NCI-H2107 treated with DMSO at 0.1 percent for 48 hours (cell line): ENCODE results near the gene CINP.
A peak's percentile ranks its signal among the peaks of the same experiment; 100 is the strongest.

Experiments used
- DNase-seq: peaks from one replicate; lab custom pipeline; 2025; ENCODE audit not compliant: unreplicated experiment; lab: John Stamatoyannopoulos, UW

The CINP gene

DNA sequence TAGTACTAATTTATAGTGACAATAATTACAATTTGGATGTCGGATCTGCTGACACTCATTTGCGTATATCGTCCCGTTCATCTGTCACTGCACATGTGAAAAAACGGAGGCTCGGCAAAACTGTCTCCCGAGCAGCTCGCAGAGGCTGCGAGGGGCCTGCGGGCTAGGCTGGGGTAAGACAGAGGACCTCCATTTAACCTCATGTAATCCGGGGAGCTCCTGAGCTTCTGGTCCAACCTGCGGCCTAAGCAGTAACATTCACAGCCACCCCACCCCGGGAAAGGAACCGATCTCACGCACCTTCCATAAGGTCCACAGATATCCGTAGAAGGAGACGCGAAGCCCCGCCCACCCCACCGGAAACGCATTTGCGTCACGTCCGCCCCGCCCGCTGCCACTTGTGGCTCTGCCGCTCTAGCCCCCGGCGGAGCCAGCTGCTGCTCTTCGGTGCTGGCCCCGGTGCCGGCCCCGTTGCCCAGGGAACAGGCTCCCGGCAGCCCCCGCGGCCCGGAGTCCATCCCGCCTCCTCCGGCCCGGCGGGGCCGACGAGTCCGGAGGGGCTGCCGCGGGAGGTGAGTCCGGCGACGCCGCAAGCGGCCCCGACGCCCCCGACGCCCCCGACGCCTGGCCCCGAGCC lies at the start of gene CINP, which contains the start of gene TECPR2:
Gene CINP (minus strand): TSS at position 346 of the 637 bp plus-strand sequence. CDS start 39 bp downstream, at position 307.
Gene TECPR2 (plus strand): TSS at position 397 of the 637 bp plus-strand sequence. CDS start 13,781 bp downstream, outside the sequence.
- DNase-seq, result peak; percentile 97

- DNase-seq, result no peak
These were observed 46.0 kb upstream of the CINP start for GRCh38 chr14:102408724-102409123.

DNA sequence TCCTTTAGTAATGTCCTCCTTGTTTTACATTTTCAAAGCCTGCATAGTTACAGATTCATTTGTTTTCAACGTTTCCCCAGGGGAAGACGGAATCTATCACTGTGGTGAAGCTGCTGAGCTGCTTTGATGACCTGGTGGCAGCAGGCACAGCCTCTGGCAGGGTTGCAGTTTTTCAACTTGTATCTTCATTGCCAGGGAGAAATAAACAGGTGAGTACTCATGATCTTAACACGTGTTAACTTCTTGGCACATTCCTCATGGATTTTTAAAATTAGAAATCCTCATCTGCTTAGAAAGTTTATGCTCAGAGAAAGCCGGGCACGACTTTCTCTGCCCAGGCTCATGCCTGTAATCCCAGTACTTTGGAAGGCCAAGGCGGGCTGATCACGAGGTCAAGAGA lies 44.6 kb upstream of the CINP start:
- no peak for DNase-seq

DNA sequence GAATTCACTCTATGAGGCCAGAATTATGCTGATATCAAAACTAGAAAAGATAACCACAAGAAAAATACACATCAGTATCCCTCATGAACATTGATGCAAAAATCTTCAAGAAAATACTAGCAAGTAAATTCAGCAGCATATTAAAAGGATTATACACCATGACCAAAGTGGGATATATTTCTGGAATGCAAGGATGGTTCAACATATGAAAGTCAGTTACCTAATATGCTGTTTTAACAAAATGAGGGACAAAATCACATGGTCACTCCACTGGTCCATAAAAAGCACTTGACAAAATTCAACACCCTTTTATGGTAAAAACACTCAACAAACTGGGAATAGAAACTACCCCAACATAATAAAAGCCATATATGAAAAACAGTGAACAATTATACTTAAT lies 40.3 kb upstream of the CINP start:
- DNase-seq, result no peak

DNA sequence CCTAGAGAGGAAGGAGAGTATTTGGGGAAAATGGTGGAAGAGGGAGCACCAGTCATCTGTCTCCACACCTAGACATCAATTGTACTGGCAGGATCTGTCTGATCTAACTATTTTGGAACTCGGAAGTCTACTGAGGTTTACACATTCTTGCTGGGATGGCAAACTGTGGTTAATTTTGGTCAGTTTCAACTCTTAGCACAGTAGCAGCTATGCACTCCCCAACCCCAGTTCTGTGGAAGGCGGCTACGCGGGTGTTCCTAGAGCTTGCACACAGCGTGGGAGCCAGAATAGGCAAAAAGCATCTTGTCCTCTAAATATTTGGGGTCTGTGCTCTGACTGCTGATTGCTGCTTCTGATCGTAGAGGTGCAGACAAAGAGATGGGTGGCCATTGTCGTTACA lies 33.8 kb upstream of the CINP start:
- no peak for DNase-seq

GRCh38 chr14:102394717-102395375 lies 32.2 kb upstream of the CINP start:
- DNase-seq, result no peak

GRCh38 chr14:102392506-102392905 lies 29.8 kb upstream of the CINP start:
- DNase-seq, result no peak

DNA sequence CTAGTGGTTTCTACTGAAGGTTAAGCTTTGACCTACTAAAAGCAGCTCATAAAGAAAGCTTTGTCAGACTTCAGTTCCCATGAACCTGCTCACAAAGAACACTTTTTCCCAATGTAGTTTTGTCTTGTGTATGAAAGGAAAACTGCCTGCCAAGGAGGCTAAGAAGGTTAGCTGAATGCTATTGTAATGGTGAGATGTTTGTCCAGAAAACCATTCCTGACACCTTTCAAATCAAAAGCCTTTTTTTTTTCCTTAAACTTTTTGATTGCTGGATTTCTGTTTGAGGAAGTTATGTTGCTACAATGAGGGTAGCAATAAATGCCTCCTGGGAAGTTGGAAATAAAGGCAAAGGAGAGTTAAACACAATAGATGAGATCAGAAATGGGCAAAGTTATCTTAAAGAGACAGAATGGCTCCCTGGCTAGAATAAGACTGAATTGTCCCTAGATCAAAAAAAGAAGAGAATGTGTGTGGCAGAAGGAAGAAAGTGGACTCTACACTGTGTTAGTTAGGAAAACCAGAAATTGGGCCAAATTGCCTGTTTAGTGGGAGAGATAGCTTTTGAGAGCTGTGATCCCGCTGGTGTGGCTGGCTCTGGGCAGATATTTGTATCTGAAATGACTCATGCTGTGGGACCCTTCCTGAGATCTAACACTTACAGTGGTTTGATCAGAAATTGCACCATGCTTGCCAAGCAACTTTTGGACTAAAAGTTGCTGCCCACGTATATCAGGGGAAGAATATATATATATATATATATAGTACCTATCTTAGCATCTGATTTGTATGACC lies 27.6 kb upstream of the CINP start:
- no peak for DNase-seq

DNA sequence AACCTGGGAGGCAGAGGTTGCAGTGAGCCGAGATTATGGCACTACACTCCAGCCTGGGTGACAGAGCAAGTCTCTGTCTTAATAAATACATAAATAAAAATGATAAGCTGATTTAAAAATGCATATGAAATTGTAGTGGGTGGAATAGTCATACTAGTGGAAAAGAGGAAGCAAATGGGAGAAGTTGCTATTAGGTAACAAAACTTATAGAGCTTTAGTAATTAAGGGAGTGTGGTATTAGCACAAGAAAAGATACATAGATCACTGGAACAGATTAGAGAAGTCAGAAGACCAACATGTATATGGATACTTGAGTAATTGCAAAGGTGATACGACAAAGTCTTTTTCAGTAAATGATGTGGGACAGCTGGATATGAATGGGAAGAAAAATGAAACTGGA lies 26.6 kb upstream of the CINP start:
- DNase-seq, result no peak

DNA sequence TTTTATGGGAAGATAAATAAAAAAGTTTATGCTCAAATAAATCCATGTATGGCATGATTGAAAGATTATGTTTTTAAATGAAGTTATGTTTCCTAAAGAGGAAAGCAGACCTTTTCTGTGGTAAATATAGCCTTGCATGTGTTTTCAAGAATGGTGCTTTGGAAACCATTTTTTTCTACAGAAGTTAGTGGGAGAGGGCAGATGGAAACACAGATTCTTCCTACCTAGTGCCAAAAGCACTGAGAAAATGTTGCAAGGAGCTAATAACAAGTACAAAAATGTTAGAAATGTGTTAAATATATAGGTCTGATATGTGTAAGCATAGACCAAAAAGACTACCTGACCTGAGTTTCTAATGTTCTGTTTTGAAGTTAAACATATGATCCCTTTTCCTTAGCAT lies 24.4 kb upstream of the CINP start:
- no peak for DNase-seq

DNA sequence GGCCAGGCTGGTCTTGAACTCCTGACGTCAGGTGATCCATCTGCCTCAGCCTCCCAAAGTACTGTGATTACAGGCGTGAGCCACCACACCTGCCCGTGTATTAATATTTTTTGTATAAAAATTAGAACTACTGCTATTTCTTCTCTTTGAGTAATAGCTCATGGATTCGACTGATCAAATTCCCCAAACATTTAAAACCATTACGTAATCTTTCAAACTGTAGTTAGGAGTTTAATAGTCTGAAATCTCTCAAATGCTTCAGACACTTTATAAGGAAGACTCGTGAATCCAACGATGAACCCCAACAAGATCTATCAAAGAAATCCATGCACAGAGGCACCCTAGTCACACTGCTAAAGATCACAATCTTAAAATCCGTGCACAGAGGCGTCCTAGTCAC lies 16.1 kb upstream of the CINP start:
- no peak for DNase-seq

- DNase-seq, result no peak
These were observed 15.0 kb upstream of the CINP start for GRCh38 chr14:102377696-102378095.

DNA sequence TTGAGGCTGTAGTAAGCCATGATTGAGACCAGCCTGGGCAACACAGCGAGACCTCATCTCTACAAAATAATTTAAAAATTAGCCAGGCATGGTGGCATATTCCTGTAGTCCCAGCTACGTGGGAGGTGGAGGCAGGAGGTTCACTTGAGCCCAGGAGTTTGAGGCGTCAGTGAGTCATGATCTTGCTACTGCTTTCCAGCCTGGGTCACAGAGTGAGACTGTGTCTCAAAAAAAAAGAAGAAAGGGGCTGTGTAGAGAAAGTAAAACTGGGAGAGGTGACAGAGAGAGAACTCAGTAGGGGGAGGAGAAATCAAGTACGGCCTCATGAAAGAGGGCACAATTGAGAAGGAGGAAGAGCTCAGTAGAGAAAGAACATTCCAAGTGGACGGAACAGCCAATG lies 12.4 kb upstream of the CINP start:
- DNase-seq, result no peak

- no peak for DNase-seq
These were observed 11.6 kb upstream of the CINP start for GRCh38 chr14:102374264-102374663.

DNA sequence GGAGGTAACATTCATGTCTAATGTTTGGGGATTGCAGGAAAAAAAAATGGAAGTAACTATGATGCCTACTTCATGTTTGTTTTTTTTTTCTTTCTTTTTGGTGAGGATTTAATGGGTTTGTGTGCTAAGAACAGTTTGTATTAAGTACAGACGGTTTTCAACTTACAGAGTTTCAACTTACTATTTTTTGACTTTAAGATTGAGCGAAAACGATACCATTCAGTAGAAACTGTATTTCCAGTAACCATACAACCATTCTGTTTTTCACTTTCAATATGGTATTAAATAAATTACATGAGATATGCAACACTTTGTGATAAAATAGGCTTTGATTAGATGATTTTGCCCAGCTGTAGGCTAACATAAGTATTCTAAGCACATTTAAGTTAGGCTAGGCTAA lies 10.4 kb upstream of the CINP start:
- DNase-seq, result no peak

DNA sequence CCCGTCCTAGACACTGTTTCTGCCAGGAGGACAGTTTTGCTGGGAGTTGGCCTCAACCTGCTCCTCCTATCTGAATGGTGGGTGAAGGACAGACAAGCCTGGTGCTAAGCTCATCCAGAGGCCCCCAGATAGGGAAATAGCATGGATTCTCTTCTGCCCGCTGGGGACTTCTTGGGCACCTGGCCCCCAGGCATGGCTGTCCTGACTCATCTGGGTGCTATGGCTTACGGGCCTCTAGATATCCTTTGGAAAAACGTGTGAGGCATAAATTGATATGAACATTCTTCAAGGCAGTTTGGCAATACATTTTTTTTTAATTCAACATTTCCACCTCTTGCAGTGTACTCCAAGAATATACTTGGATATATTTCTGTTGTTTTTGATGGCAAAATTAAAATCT lies 8.7 kb upstream of the CINP start:
- no peak for DNase-seq

- DNase-seq, result no peak
These were observed 7.7 kb upstream of the CINP start for GRCh38 chr14:102370305-102370809.

DNA sequence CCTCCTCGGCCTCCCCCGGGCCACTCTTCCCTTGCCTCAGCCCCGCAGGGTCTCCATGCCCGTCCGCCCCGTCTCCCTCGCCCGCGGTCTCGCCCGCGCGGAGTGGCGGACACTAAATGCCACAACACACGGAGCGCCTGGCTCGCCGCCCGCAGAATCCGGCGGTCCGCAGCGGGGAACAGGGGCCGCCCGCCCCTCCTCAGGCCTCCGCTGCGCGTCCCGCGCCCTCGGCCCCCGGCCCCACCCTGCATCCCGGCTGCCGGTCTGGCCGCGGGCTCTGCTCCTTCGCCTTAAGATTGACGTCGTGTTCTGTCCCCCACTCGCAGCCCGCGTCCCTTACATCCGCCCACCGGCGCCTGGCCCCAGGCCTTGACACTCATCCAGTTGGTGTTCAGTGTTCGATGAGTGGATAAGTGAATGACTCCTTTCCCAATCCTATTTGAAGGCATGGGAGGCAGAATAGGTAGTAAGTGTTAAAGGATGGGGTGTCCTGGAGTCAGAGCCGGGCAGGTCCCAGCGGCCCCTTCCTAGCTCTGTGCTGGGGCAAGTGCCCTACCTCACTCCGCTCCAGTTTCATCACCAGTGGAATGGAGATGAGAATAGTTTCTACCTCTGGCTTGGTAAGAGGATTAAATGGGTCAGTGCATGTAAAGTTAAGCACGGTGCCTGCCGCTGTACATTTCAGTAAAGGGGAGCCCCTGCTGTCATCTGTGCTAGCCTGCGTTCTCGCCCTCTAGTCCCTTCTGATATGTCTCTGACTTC lies 673 bp upstream of the CINP start:
- DNase-seq, result no peak

DNA sequence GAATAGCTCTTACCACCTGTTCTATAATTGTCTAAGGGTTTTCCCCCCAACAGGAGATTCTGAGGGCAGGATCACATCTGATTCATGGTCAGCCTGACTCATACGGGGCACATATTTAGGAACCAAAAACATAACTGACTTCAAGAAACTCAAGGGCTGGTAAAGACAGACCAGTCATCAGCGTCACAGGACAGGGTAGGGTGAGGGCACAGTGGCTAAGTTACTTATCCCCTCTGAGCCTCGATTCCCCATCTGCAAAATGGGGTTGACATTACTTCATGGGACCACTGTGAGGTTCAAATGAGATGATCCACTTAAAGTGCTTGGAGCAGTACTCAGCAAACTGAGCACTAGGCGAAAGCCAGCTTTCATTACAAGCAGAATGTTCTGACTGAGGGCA lies 606 bp downstream of the CINP start:
- no peak for DNase-seq

DNA sequence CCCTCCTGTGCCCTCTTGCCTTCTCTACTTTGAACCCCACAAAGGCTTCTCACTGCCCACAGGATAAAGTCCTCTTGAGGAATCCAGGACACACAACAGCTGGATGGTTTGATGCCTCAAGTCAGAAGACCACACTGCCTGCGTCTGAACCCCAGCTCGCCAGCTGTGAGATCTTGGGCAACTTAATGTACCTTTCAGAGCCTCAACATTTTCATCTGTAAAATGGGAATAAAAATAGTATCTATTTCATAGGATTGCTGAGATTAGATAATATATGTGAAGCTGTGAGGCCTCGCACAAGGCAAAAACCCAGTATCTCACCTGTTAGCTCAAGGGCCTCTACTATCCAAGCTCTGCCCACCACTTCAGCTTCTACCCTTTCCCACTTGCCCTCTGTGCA lies 2.3 kb downstream of the CINP start:
- no peak for DNase-seq

DNA sequence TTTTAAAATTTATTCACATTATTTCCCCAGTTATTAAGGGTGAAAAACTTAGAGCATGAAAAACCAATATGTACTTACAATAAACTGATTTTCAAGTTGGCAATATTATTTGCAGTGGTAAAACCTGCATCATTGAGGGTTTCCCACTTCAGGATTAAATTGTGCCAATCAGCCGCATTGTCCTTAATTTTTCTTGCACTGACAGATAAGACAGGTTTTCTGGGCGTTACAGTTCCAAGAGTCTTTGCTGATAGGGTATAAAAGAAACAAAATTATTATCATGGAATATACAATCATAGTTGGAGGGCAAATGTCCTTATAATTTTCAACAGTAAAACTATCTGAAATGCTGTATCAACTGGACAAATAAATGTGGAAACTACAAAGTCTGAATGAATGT lies 3.3 kb downstream of the CINP start:
- DNase-seq, result no peak
